ENCODE measurements around the gene PCSK7. TPM values are rescaled to one million over a fixed set of nuclear protein-coding genes. Genes with fewer than 3 reads are reported as not detected.
A peak's percentile ranks its signal among the peaks of the same experiment; 100 is the strongest.

PCSK7 gene
- polyA plus RNA-seq, 6 donors from 2014 or later, result 27.8 to 61.9 (median 32.2) TPM

- peaks cover 33 to 52% (median 49%) of the 10 kb centered on the region in 3 donors for H3K4me1 Mint-ChIP-seq
- ATAC-seq (ENCODE audit: low read depth in 2 of 2) (no peak), DNase-seq (no peak)
- H3K27ac Mint-ChIP-seq, result peak overlapping the region in 4 of 6 donors; percentile 11 to 75 (median 50)
- H3K4me3 Mint-ChIP-seq, result peak overlapping the region in 3 of 8 donors; percentile 19 to 83 (median 51)
- no peaks in the 10 kb centered on the region for H3K9me3 Mint-ChIP-seq
- no peaks in the 10 kb centered on the region for H3K27me3 Mint-ChIP-seq
- peaks cover 10 to 23% of the 10 kb centered on the region in 2 donors for H3K36me3 Mint-ChIP-seq
These were observed 3.8 kb downstream of the PCSK7 start for GRCh38 chr11:117228091-117228490.

- peak overlapping the region in 5 of 6 donors; percentile 11 to 90 (median 40) for H3K27ac Mint-ChIP-seq
- H3K4me1 Mint-ChIP-seq, result peaks cover 31 to 45% (median 43%) of the 10 kb centered on the region in 3 donors
- DNase-seq (peak; percentile 70), ATAC-seq (ENCODE audit: low read depth in 2 of 2) (peak; percentile 74 to 81)
- H3K36me3 Mint-ChIP-seq, result peaks cover 10 to 15% of the 10 kb centered on the region in 2 donors
- peak overlapping the region in 2 of 8 donors; percentile 41 to 49 for H3K4me3 Mint-ChIP-seq
- H3K9me3 Mint-ChIP-seq, result no peaks in the 10 kb centered on the region
- H3K27me3 Mint-ChIP-seq, result no peaks in the 10 kb centered on the region
These were observed 5.2 kb downstream of the PCSK7 start for GRCh38 chr11:117226388-117227385.

GRCh38 chr11:117225553-117226170 lies 6.2 kb downstream of the PCSK7 start:
- Mint-ChIP-seq H3K36me3 (peaks cover 10 to 15% of the 10 kb centered on the region in 2 donors), H3K9me3 (no peaks in the 10 kb centered on the region), H3K4me3 (no peak overlapping the region), H3K27ac (peak overlapping the region in 1 of 6 donors; percentile 84), H3K4me1 (peaks cover 23 to 35% (median 33%) of the 10 kb centered on the region in 3 donors), H3K27me3 (no peaks in the 10 kb centered on the region)
- ATAC-seq (ENCODE audit: low read depth in 2 of 2) (no peak), DNase-seq (no peak)

- H3K27me3 Mint-ChIP-seq, result no peaks in the 10 kb centered on the region
- no peak for DNase-seq
- H3K9me3 Mint-ChIP-seq, result no peaks in the 10 kb centered on the region
- ATAC-seq (ENCODE audit: low read depth in 2 of 2), result no peak
- peaks cover 15 to 22% of the 10 kb centered on the region in 2 donors for H3K36me3 Mint-ChIP-seq
- peaks cover 11 to 28% (median 19%) of the 10 kb centered on the region in 3 donors for H3K4me1 Mint-ChIP-seq
- H3K4me3 Mint-ChIP-seq, result no peak overlapping the region
- peak overlapping the region in 3 of 6 donors; percentile 15 to 66 (median 58) for H3K27ac Mint-ChIP-seq
These were observed 7.9 kb downstream of the PCSK7 start for GRCh38 chr11:117223741-117224689.

GRCh38 chr11:117222991-117223740 lies 8.7 kb downstream of the PCSK7 start:
- Mint-ChIP-seq H3K27me3 (no peaks in the 10 kb centered on the region), H3K36me3 (peaks cover 13 to 24% of the 10 kb centered on the region in 2 donors), H3K4me1 (peaks cover 9 to 20% (median 15%) of the 10 kb centered on the region in 3 donors), H3K4me3 (no peak overlapping the region), H3K9me3 (no peaks in the 10 kb centered on the region), H3K27ac (peak overlapping the region in 1 of 6 donors; percentile 77)
- DNase-seq (no peak), ATAC-seq (ENCODE audit: low read depth in 2 of 2) (no peak)

GRCh38 chr11:117221775-117222517 lies 9.9 kb downstream of the PCSK7 start:
- Mint-ChIP-seq H3K27me3 (no peaks in the 10 kb centered on the region), H3K4me1 (peaks cover 7 to 17% (median 10%) of the 10 kb centered on the region in 3 donors), H3K9me3 (no peaks in the 10 kb centered on the region), H3K4me3 (no peak overlapping the region), H3K27ac (peak overlapping the region in 4 of 6 donors; percentile 6 to 79 (median 68)), H3K36me3 (peaks cover 9 to 20% of the 10 kb centered on the region in 2 donors)
- ATAC-seq (ENCODE audit: low read depth in 2 of 2) (no peak), DNase-seq (no peak)

GRCh38 chr11:117220999-117221774 lies 10.7 kb downstream of the PCSK7 start:
- H3K27me3 Mint-ChIP-seq, result no peaks in the 10 kb centered on the region
- no peaks in the 10 kb centered on the region for H3K9me3 Mint-ChIP-seq
- DNase-seq, result no peak
- peaks cover 5 to 13% of the 10 kb centered on the region in 2 donors for H3K36me3 Mint-ChIP-seq
- no peak for ATAC-seq (ENCODE audit: low read depth in 2 of 2)
- H3K4me1 Mint-ChIP-seq, result peaks cover 4 to 11% (median 4%) of the 10 kb centered on the region in 3 donors
- H3K27ac Mint-ChIP-seq, result peak overlapping the region in 2 of 6 donors; percentile 20 to 51
- no peak overlapping the region for H3K4me3 Mint-ChIP-seq

- ATAC-seq (ENCODE audit: low read depth in 2 of 2) (no peak), DNase-seq (no peak)
- H3K9me3 Mint-ChIP-seq, result no peaks in the 10 kb centered on the region
- peaks cover 0 to 11% (median 4%) of the 10 kb centered on the region in 3 donors for H3K4me1 Mint-ChIP-seq
- H3K36me3 Mint-ChIP-seq, result peaks cover 5 to 13% of the 10 kb centered on the region in 2 donors
- H3K4me3 Mint-ChIP-seq, result no peak overlapping the region
- H3K27me3 Mint-ChIP-seq, result no peaks in the 10 kb centered on the region
- H3K27ac Mint-ChIP-seq, result peak overlapping the region in 4 of 6 donors; percentile 7 to 51 (median 26)
These were observed 11.3 kb downstream of the PCSK7 start for GRCh38 chr11:117220568-117220967.

- no peaks in the 10 kb centered on the region for H3K27me3 Mint-ChIP-seq
- no peaks in the 10 kb centered on the region for H3K9me3 Mint-ChIP-seq
- H3K4me3 Mint-ChIP-seq, result no peak overlapping the region
- H3K27ac Mint-ChIP-seq, result peak overlapping the region in 3 of 6 donors; percentile 31 to 83 (median 34)
- H3K36me3 Mint-ChIP-seq, result peaks cover 5 to 13% of the 10 kb centered on the region in 2 donors
- ATAC-seq (ENCODE audit: low read depth in 2 of 2) (no peak), DNase-seq (no peak)
- H3K4me1 Mint-ChIP-seq, result peaks cover 0 to 11% (median 4%) of the 10 kb centered on the region in 3 donors
These were observed 11.9 kb downstream of the PCSK7 start for GRCh38 chr11:117219995-117220394.

GRCh38 chr11:117219455-117219854 lies 12.4 kb downstream of the PCSK7 start:
- peak overlapping the region in 1 of 6 donors; percentile 83 for H3K27ac Mint-ChIP-seq
- no peak overlapping the region for H3K4me3 Mint-ChIP-seq
- no peaks in the 10 kb centered on the region for H3K27me3 Mint-ChIP-seq
- peaks cover 0 to 11% (median 4%) of the 10 kb centered on the region in 3 donors for H3K4me1 Mint-ChIP-seq
- no peaks in the 10 kb centered on the region for H3K9me3 Mint-ChIP-seq
- no peak for ATAC-seq (ENCODE audit: low read depth in 2 of 2)
- DNase-seq, result no peak
- peaks cover 7 to 18% of the 10 kb centered on the region in 2 donors for H3K36me3 Mint-ChIP-seq

- ATAC-seq (ENCODE audit: low read depth in 2 of 2) (no peak), DNase-seq (no peak)
- peak overlapping the region in 2 of 6 donors; percentile 42 to 81 for H3K27ac Mint-ChIP-seq
These were observed 12.9 kb downstream of the PCSK7 start for GRCh38 chr11:117219001-117219400.

More at GRCh38 chr11:117219001-117219400, 12.9 kb downstream of the PCSK7 start:
- Mint-ChIP-seq H3K4me3 (no peak overlapping the region), H3K36me3 (peaks cover 11 to 22% of the 10 kb centered on the region in 2 donors), H3K27me3 (no peaks in the 10 kb centered on the region), H3K9me3 (no peaks in the 10 kb centered on the region), H3K4me1 (peaks cover 0 to 11% (median 4%) of the 10 kb centered on the region in 3 donors)

Measured in naive B cell (primary cell).